ENCODE data around the gene KRT6B.
A peak's percentile ranks its signal among the peaks of the same experiment; 100 is the strongest.

DNA sequence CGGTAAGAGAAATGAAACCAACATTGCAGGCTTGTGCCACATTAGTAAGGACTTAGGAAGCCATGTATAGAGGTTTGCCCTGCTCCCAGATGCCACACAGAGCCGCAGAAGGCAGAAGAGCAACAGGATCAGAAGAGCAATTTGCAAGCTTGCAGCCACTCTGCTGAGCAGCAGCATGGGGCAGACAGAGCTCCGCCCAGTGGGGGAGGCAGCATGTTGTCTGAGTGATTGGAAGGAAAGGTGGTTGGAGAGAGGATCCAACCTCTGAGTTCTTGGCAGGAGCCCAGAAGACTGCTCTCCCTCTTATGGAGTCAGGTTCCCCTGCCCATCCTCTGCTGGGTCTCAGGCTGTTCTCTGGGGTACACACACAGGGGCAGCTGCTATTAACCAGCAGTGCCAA, 43.4 kb upstream of the KRT6B start:
- TF ChIP-seq, protein P1, sequence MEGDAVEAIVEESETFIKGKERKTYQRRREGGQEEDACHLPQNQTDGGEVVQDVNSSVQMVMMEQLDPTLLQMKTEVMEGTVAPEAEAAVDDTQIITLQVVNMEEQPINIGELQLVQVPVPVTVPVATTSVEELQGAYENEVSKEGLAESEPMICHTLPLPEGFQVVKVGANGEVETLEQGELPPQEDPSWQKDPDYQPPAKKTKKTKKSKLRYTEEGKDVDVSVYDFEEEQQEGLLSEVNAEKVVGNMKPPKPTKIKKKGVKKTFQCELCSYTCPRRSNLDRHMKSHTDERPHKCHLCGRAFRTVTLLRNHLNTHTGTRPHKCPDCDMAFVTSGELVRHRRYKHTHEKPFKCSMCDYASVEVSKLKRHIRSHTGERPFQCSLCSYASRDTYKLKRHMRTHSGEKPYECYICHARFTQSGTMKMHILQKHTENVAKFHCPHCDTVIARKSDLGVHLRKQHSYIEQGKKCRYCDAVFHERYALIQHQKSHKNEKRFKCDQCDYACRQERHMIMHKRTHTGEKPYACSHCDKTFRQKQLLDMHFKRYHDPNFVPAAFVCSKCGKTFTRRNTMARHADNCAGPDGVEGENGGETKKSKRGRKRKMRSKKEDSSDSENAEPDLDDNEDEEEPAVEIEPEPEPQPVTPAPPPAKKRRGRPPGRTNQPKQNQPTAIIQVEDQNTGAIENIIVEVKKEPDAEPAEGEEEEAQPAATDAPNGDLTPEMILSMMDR (conservative IDR thresholded peaks at IDR 0.05 in 1 of 2, IDR thresholded peaks at IDR 0.05 in 1 of 2; ENCODE audit: extremely low read depth in 1 of 2, insufficient read depth in 1 of 2, low read depth in 1 of 2, low read length in 2 of 2) = peak in 1 of 2 donors; percentile 31
- TF ChIP-seq EZH2 (IDR thresholded peaks at IDR 0.05; ENCODE audit: borderline replicate concordance, low read length) = no peak

All from mammary epithelial cell (primary cell).